Mucosa of rectum (tissue), 2 donors: Measurements from ENCODE around the gene MEN1.

Source experiments
- H3K27ac ChIP-seq, 2 donors: one replicate each; pipeline ENCODE4 v1.7.0; 2013; ENCODE audit warnings: inconsistent platforms in 2 of 2, low read depth in 2 of 2, low read length in 2 of 2
- H3K27me3 ChIP-seq, 2 donors: one replicate each; pipeline ENCODE4 v1.7.0; 2013; ENCODE audit warnings: low read length in 2 of 2; ENCODE audit not compliant: control insufficient read depth in 2 of 2, insufficient read depth in 2 of 2
- H3K36me3 ChIP-seq, 2 donors: one replicate each; pipeline ENCODE4 v1.7.0; 2013; ENCODE audit warnings: low read length in 2 of 2; ENCODE audit not compliant: control insufficient read depth in 2 of 2, insufficient read depth in 2 of 2
- H3K4me1 ChIP-seq, 2 donors: one replicate each; pipeline ENCODE4 v1.7.0; 2013; ENCODE audit warnings: low read length in 2 of 2, mild to moderate bottlenecking in 1 of 2; ENCODE audit not compliant: control insufficient read depth in 2 of 2, insufficient read depth in 2 of 2
- H3K4me3 ChIP-seq, 2 donors: one replicate each; pipeline ENCODE4 v1.7.0; 2013; ENCODE audit warnings: low read length in 2 of 2
- H3K9ac ChIP-seq, 2 donors: one replicate each; pipeline ENCODE4 v1.7.0; 2013; ENCODE audit warnings: low read length in 2 of 2, low read depth in 1 of 2, mild to moderate bottlenecking in 1 of 2
- H3K9me3 ChIP-seq, 2 donors: one replicate each; pipeline ENCODE4 v1.7.0; 2013; ENCODE audit warnings: low read length in 2 of 2; ENCODE audit not compliant: control insufficient read depth in 2 of 2
- donor health status: healthy.
- donor health status: Normal muscosa, but diverticular disease.

Gene MEN1

GRCh38 chr11:64777449-64778222 is 32.7 kb downstream of the MEN1 start:
- no peaks in the 10 kb centered on the region for H3K9me3 ChIP-seq
- peak overlapping the region; percentile 99 for H3K27ac ChIP-seq
- H3K9ac ChIP-seq = peak overlapping the region; percentile 89 to 92
- H3K36me3 ChIP-seq = peaks cover 44 to 45% of the 10 kb centered on the region in 2 donors
- no peaks in the 10 kb centered on the region for H3K27me3 ChIP-seq
- H3K4me1 ChIP-seq = peaks cover 22 to 26% of the 10 kb centered on the region in 2 donors
- peak overlapping the region; percentile 96 to 97 for H3K4me3 ChIP-seq

- peaks cover 22 to 28% of the 10 kb centered on the region in 2 donors for H3K4me1 ChIP-seq
- no peaks in the 10 kb centered on the region for H3K9me3 ChIP-seq
- H3K36me3 ChIP-seq = peaks cover 48 to 51% of the 10 kb centered on the region in 2 donors
- peak overlapping the region; percentile 70 to 77 for H3K27ac ChIP-seq
- H3K27me3 ChIP-seq = no peaks in the 10 kb centered on the region
- peak overlapping the region; percentile 96 to 97 for H3K4me3 ChIP-seq
- H3K9ac ChIP-seq = peak overlapping the region; percentile 87 to 92
These were observed 33.5 kb downstream of the MEN1 start for GRCh38 chr11:64776875-64777274.

GRCh38 chr11:64776425-64776824 is 33.9 kb downstream of the MEN1 start:
- Histone ChIP-seq H3K36me3 (peaks cover 51 to 55% of the 10 kb centered on the region in 2 donors), H3K27ac (no peak overlapping the region), H3K27me3 (no peaks in the 10 kb centered on the region), H3K9ac (peak overlapping the region; percentile 34 to 87), H3K9me3 (no peaks in the 10 kb centered on the region), H3K4me1 (peaks cover 22 to 28% of the 10 kb centered on the region in 2 donors), H3K4me3 (peak overlapping the region in 1 of 2 donors; percentile 96)

- Histone ChIP-seq H3K9me3 (no peaks in the 10 kb centered on the region), H3K27me3 (no peaks in the 10 kb centered on the region), H3K4me3 (no peak overlapping the region), H3K4me1 (peaks cover 19 to 24% of the 10 kb centered on the region in 2 donors), H3K36me3 (peaks cover 72 to 78% of the 10 kb centered on the region in 2 donors), H3K27ac (no peak overlapping the region), H3K9ac (no peak overlapping the region)
These were observed 36.2 kb downstream of the MEN1 start for GRCh38 chr11:64774144-64774543.

- Histone ChIP-seq H3K36me3 (peaks cover 89 to 95% of the 10 kb centered on the region in 2 donors), H3K9me3 (no peaks in the 10 kb centered on the region), H3K4me3 (peak overlapping the region in 1 of 2 donors; percentile 29), H3K9ac (no peak overlapping the region), H3K27me3 (no peaks in the 10 kb centered on the region), H3K27ac (no peak overlapping the region), H3K4me1 (peaks cover 18 to 26% of the 10 kb centered on the region in 2 donors)
These were observed 37.9 kb downstream of the MEN1 start for GRCh38 chr11:64772303-64773018.

- Histone ChIP-seq H3K4me1 (peaks cover 12 to 20% of the 10 kb centered on the region in 2 donors), H3K27ac (no peak overlapping the region), H3K27me3 (no peaks in the 10 kb centered on the region), H3K36me3 (peaks cover 89 to 97% of the 10 kb centered on the region in 2 donors), H3K9ac (no peak overlapping the region), H3K9me3 (no peaks in the 10 kb centered on the region), H3K4me3 (no peak overlapping the region)
These were observed 38.5 kb downstream of the MEN1 start for GRCh38 chr11:64771861-64772260.

- Histone ChIP-seq H3K4me3 (no peak overlapping the region), H3K27ac (no peak overlapping the region), H3K9me3 (no peaks in the 10 kb centered on the region), H3K27me3 (no peaks in the 10 kb centered on the region), H3K36me3 (peaks cover 83 to 93% of the 10 kb centered on the region in 2 donors), H3K9ac (no peak overlapping the region), H3K4me1 (peaks cover 2 to 11% of the 10 kb centered on the region in 2 donors)
These were observed 40.2 kb downstream of the MEN1 start for GRCh38 chr11:64770120-64770519.

GRCh38 chr11:64769283-64769682 is 41.1 kb downstream of the MEN1 start:
- no peak overlapping the region for H3K27ac ChIP-seq
- no peak overlapping the region for H3K4me3 ChIP-seq
- no peaks in the 10 kb centered on the region for H3K27me3 ChIP-seq
- no peaks in the 10 kb centered on the region for H3K9me3 ChIP-seq
- peaks cover 84 to 94% of the 10 kb centered on the region in 2 donors for H3K36me3 ChIP-seq
- H3K9ac ChIP-seq = no peak overlapping the region
- peaks cover 2 to 16% of the 10 kb centered on the region in 2 donors for H3K4me1 ChIP-seq

GRCh38 chr11:64768300-64768694 is 42.1 kb downstream of the MEN1 start:
- H3K4me3 ChIP-seq = no peak overlapping the region
- no peaks in the 10 kb centered on the region for H3K9me3 ChIP-seq
- H3K27me3 ChIP-seq = no peaks in the 10 kb centered on the region
- H3K4me1 ChIP-seq = peaks cover 4 to 22% of the 10 kb centered on the region in 2 donors
- peaks cover 84 to 94% of the 10 kb centered on the region in 2 donors for H3K36me3 ChIP-seq
- H3K27ac ChIP-seq = no peak overlapping the region
- no peak overlapping the region for H3K9ac ChIP-seq
